HepG2 (cell line): ENCODE data around the gene TRIM66. TPM values are rescaled to one million over a fixed set of nuclear protein-coding genes. Genes with fewer than 3 reads are reported as not detected.
A peak's percentile ranks its signal among the peaks of the same experiment; 100 is the strongest.

ENCODE experiments used
- ATAC-seq: fragments of 200-7000 bp; cut with Tn5 transposase; 3 replicates; pipeline ENCODE4 v1.9.1; 2020; ENCODE audit warnings: mild to moderate bottlenecking, moderate library complexity
- BruUV-seq: library from RNA; stranded (reverse); fragments of 400-500 nt; replicated peaks from 2 replicates; lab custom pipeline; 2021; lab: Mats Ljungman, UMichigan
- CTCF ChIA-PET: fragments of 300-600 bp; formaldehyde crosslinking; extraction: SDS; loops from one replicate; lab custom pipeline; 2021; ENCODE audit warnings: low total read pairs, inconsistent platforms, low intra/inter-chr PET ratio; lab: Yijun Ruan, JAX
- POLR2A ChIA-PET: fragments of 350-600 bp; sonication (Branson Sonifier 250); formaldehyde crosslinking; loops from one replicate; lab custom pipeline; 2020; ENCODE audit warnings: antibody characterized with exemption, inconsistent platforms; lab: Yijun Ruan, JAX
- DNase-seq: peaks from one replicate; pipeline ENCODE4 v3.0.0-alpha.2; 2015; ENCODE audit warnings: low spot score
- FAIRE-seq: peaks from 3 replicates; lab custom pipeline; 2011; peaks lifted over from hg19 to GRCh38; lab: Jason Lieb, UNC
- H2AFZ ChIP-seq: one replicate; pipeline ENCODE4 v1.6.1; 2011; ENCODE audit warnings: low read length, inconsistent platforms
- H3K27ac ChIP-seq: fragments of 300-600 bp; 3 replicates; pipeline ENCODE4 v1.8.0; 2011; ENCODE audit warnings: mixed run types, mild to moderate bottlenecking, mixed read lengths, low read length, inconsistent platforms; ENCODE audit not compliant: insufficient read depth; ENCODE audit errors: extremely low read length
- H3K27me3 ChIP-seq, 2 experiments: fragments of 200-600 bp in 1 of 2; 2 replicates in 1 of 2; 3 replicates in 1 of 2; pipeline versions ENCODE4 v1.6.0 to v1.8.0; 2011; ENCODE audit warnings: low read length in 2 of 2, mild to moderate bottlenecking in 2 of 2, moderate library complexity in 2 of 2, inconsistent platforms in 1 of 2; ENCODE audit not compliant: insufficient read depth in 2 of 2, control insufficient read depth in 1 of 2
- H3K36me3 ChIP-seq, 2 experiments: fragments of 200-600 bp in 1 of 2; replicated peaks in 1 of 2; 2 replicates in 1 of 2; 3 replicates in 1 of 2; pipeline versions ENCODE4 v1.5.1 to v1.8.0; 2011; ENCODE audit warnings: low read length in 2 of 2, inconsistent platforms in 1 of 2; ENCODE audit not compliant: insufficient read depth in 2 of 2, control insufficient read depth in 1 of 2
- H3K4me1 ChIP-seq: 2 replicates; pipeline ENCODE4 v1.5.1; 2012; ENCODE audit warnings: low read length, inconsistent platforms; ENCODE audit not compliant: insufficient read depth
- H3K4me2 ChIP-seq: 2 replicates; pipeline ENCODE4 v1.6.0; 2011; ENCODE audit warnings: low read depth, low read length, inconsistent platforms
- H3K4me3 ChIP-seq, 3 experiments: fragments of 200-600 bp in 1 of 3; sonication (generic), shearing (Covaris generic) in 1 of 3; replicated peaks in 1 of 3; 2 replicates each; pipeline ENCODE4 v1.5.1; 2011 to 2016; ENCODE audit warnings: low read length in 3 of 3, inconsistent platforms in 2 of 3, low read depth in 2 of 3, mild to moderate bottlenecking in 2 of 3, control low read depth in 1 of 3, mixed read lengths in 1 of 3; ENCODE audit not compliant: insufficient read depth in 1 of 3
- H3K79me2 ChIP-seq: one replicate; pipeline ENCODE4 v1.6.1; 2011; ENCODE audit warnings: low read length, inconsistent platforms; ENCODE audit not compliant: insufficient read depth
- H3K9ac ChIP-seq: 2 replicates; pipeline ENCODE4 v1.6.0; 2011; ENCODE audit warnings: mild to moderate bottlenecking, low read depth, low read length, inconsistent platforms; ENCODE audit not compliant: insufficient read depth
- H3K9me3 ChIP-seq: 2 replicates; pipeline ENCODE4 v1.5.1; 2012; ENCODE audit warnings: mild to moderate bottlenecking, low read length
- H4K20me1 ChIP-seq: 2 replicates; pipeline ENCODE4 v1.6.0; 2011; ENCODE audit warnings: inconsistent platforms, mild to moderate bottlenecking, low read length, moderate library complexity; ENCODE audit not compliant: insufficient read depth
- FOSL2 ChIP-seq: sonication (generic); formaldehyde crosslinking; IDR thresholded peaks from 2 replicates; pipeline ENCODE4 v1.4.0; 2020; ENCODE audit warnings: missing genetic modification reagents
- GABPB1 ChIP-seq: IDR thresholded peaks from 2 replicates; pipeline ENCODE4 v1.6.1; 2016; ENCODE audit warnings: mild to moderate bottlenecking, missing genetic modification reagents, moderate library complexity, missing compliant biosample characterization
- POGZ ChIP-seq: sonication (generic); formaldehyde crosslinking; IDR thresholded peaks from 2 replicates; pipeline ENCODE4 v1.4.0; 2020; ENCODE audit warnings: mild to moderate bottlenecking, missing genetic modification reagents
- SIN3A ChIP-seq: IDR thresholded peaks from 2 replicates; pipeline ENCODE4 v1.6.1; 2011; ENCODE audit warnings: low read depth, mild to moderate bottlenecking, control low read depth, low read length, borderline replicate concordance
- ZFP62 ChIP-seq: sonication (generic); formaldehyde crosslinking; IDR thresholded peaks from 2 replicates; pipeline ENCODE4 v1.4.0; 2020; ENCODE audit warnings: missing genetic modification reagents
- WGBS: methylation state at CpG from one replicate; pipeline ENCODE4 v1.1.6; 2017; ENCODE audit warnings: low lambda C conversion rate; 5-methylcytosine and 5-hydroxymethylcytosine counted together
- in situ Hi-C: cut with HindIII; loops from 2 replicates; pipeline ENCODE4 v1.10.0; 2017; ENCODE audit warnings: low pct_unique_long_range_greater_than_20kb; ENCODE audit not compliant: extremely low pct_ligation_motif_present
- intact Hi-C: fragments of 100-400 bp; cut with micrococcal nuclease; formaldehyde crosslinking; loops from one replicate; pipeline ENCODE4 v1.10.0; 2022; ENCODE audit not compliant: unreplicated experiment
- polyA plus RNA-seq, 8 experiments: library from polyadenylated mRNA; depleted of rRNA in 3 of 8; stranded (reverse) in 7 of 8; unstranded in 1 of 8; fragments of >200 nt; fragmentation: Illumina TruSeq in 4 of 8; extraction: Trizol in 4 of 8; gene quantifications; 2 replicates each; pipeline versions ENCODE4 v1.2.1 to v1.2.3, GENCODE V29; 2011 to 2016; ENCODE audit warnings: low read depth in 4 of 8, missing spikeins in 1 of 8, mixed read lengths in 1 of 8; ENCODE audit not compliant: insufficient read depth in 1 of 8
- total RNA-seq, 5 experiments: library from RNA; depleted of rRNA; stranded (reverse); fragments of >200 nt; fragmentation: Illumina TruSeq; extraction: Trizol; gene quantifications; 2 replicates each; pipeline ENCODE4 v1.2.3, GENCODE V29; 2016; ENCODE audit warnings: low read depth in 1 of 5
- TF ChIP-seq, protein P1 (sequence below): IDR thresholded peaks from 2 replicates; pipeline ENCODE4 v1.6.1; 2016; ENCODE audit warnings: low read depth, control low read depth
- TF ChIP-seq, protein P2 (sequence below): sonication (generic); formaldehyde crosslinking; IDR thresholded peaks from 2 replicates; pipeline ENCODE4 v1.5.0; 2020; ENCODE audit warnings: missing genetic modification reagents, mild to moderate bottlenecking, borderline replicate concordance
- TF ChIP-seq, protein P3 (sequence below), 2 experiments: fragments of 450-650 bp in 1 of 2; sonication (generic) in 1 of 2; formaldehyde crosslinking; IDR thresholded peaks; 2 replicates each; pipeline versions ENCODE4 v1.5.0 to v1.8.0; 2020 to 2022; ENCODE audit warnings: mild to moderate bottlenecking in 1 of 2, missing genetic modification reagents in 1 of 2
- TF ChIP-seq, protein P4 (sequence below): IDR thresholded peaks from 2 replicates; pipeline ENCODE4 v1.6.1; 2018; ENCODE audit warnings: missing genetic modification reagents, mild to moderate bottlenecking, missing compliant biosample characterization

Gene TRIM66
- total and polyA plus RNA-seq, 2 of the 13 experiments (the other 11 are each of a cell fraction or from before 2014, with no cell fraction given): 4.9 to 6.1 TPM

DNA sequence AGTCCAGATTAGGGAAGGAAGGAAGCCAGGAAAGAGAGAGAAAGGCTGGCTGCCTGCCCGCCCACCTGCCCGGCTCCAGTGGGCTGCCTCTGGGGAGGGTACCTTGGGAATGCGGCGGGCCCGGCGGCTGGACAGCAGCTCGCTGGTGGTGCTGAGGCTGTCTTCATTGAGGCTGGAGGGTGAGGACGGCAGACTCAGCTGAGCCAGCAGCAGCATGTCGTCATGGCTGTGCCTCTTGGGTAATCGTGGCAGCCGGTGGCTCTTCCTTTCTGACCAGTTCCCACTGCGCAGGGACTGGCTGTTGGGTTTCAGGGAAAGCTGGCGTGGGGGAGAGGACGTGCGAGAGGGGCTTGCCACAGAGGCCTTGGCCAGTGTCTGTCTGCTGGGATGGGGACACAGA, 33.0 kb upstream of the TRIM66 start:
- no TSS peak for BruUV-seq
- no peaks in the 10 kb centered on the region for H4K20me1 ChIP-seq
- no peak overlapping the region for H3K27ac ChIP-seq
- H3K27me3 ChIP-seq: no peaks in the 10 kb centered on the region
- peaks cover 0 to 10% of the 10 kb centered on the region in 2 experiments; a peak in 2 of 5 replicates for H3K36me3 ChIP-seq
- H3K4me2 ChIP-seq: no peak overlapping the region
- DNase-seq: no peak
- ATAC-seq: no peak
- CTCF ChIA-PET: no interaction called here
- TF ChIP-seq, protein P1, sequence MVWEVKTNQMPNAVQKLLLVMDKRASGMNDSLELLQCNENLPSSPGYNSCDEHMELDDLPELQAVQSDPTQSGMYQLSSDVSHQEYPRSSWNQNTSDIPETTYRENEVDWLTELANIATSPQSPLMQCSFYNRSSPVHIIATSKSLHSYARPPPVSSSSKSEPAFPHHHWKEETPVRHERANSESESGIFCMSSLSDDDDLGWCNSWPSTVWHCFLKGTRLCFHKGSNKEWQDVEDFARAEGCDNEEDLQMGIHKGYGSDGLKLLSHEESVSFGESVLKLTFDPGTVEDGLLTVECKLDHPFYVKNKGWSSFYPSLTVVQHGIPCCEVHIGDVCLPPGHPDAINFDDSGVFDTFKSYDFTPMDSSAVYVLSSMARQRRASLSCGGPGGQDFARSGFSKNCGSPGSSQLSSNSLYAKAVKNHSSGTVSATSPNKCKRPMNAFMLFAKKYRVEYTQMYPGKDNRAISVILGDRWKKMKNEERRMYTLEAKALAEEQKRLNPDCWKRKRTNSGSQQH (CRISPR knock-in tag): no peak
- 0 out of 2 replicates have a peak, but pooled peaks have one; percentile 10 for TF ChIP-seq GABPB1 (CRISPR knock-in tag)
- TF ChIP-seq, all 625 proteins: peak for 1
- POLR2A ChIA-PET: interaction anchor here (2.4 to 5.5 kb wide), 2 partner anchors 16 to 27 kb away, joined by 9 to 35 read pairs; no protein-coding TSS in a partner anchor
- intact Hi-C loops: no loop called here
- in situ Hi-C loops: no loop called here
- H3K4me1 ChIP-seq: peaks cover 77% of the 10 kb centered on the region
- H3K79me2 ChIP-seq: no peaks in the 10 kb centered on the region
- FAIRE-seq: no peak
- WGBS: 97% methylated on average over 9 of the region's 15 CpGs
- no peak overlapping the region for H3K4me3 ChIP-seq
- H3K9me3 ChIP-seq: no peaks in the 10 kb centered on the region
- no peak overlapping the region for H3K9ac ChIP-seq
- H2AFZ ChIP-seq: no peak overlapping the region

DNA sequence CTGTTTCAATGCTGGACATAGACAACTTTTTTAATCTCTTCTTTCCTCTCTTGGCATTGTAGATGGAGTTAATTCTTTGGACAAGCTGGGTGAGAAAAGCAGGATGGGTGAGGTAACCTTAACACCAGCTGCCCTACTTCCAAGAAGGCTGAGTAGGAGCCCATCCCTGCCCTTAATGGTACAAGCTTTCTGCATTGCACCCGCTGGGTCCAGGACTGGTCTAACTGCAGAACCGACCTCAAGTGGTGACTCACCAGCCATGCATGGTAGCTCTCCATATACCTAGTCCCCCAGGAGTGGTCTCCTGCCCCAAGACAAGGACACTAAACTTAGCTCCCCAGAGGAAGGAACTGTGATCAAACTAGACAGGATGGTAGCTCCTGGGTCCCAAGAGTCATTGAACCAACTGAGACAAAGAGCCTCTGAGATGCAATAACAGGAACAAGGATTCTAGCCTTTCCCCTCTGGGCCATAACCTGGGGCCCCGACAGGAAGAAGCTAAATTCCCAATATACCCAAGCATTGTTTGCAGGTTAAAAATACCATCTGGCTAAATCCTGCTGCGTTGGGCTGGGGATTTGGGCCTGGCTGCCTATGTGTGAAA, 32.3 kb upstream of the TRIM66 start:
- no TSS peak for BruUV-seq
- TF ChIP-seq, protein P2, sequence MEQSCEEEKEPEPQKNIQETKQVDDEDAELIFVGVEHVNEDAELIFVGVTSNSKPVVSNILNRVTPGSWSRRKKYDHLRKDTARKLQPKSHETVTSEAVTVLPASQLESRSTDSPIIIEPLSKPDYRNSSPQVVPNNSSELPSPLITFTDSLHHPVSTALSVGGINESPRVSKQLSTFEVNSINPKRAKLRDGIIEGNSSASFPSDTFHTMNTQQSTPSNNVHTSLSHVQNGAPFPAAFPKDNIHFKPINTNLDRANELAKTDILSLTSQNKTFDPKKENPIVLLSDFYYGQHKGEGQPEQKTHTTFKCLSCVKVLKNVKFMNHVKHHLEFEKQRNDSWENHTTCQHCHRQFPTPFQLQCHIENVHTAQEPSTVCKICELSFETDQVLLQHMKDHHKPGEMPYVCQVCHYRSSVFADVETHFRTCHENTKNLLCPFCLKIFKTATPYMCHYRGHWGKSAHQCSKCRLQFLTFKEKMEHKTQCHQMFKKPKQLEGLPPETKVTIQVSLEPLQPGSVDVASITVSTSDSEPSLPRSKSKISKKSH (CRISPR knock-in tag): no peak
- TF ChIP-seq SIN3A (no peak), POGZ (CRISPR knock-in tag) (no peak), ZFP62 (no peak), FOSL2 (CRISPR knock-in tag) (0 out of 2 replicates have a peak, but pooled peaks have one; percentile 36)
- TF ChIP-seq, protein P3, sequence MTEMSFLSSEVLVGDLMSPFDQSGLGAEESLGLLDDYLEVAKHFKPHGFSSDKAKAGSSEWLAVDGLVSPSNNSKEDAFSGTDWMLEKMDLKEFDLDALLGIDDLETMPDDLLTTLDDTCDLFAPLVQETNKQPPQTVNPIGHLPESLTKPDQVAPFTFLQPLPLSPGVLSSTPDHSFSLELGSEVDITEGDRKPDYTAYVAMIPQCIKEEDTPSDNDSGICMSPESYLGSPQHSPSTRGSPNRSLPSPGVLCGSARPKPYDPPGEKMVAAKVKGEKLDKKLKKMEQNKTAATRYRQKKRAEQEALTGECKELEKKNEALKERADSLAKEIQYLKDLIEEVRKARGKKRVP (CRISPR knock-in tag; IDR thresholded peaks at IDR 0.05): no peak
- TF ChIP-seq, protein P4, sequence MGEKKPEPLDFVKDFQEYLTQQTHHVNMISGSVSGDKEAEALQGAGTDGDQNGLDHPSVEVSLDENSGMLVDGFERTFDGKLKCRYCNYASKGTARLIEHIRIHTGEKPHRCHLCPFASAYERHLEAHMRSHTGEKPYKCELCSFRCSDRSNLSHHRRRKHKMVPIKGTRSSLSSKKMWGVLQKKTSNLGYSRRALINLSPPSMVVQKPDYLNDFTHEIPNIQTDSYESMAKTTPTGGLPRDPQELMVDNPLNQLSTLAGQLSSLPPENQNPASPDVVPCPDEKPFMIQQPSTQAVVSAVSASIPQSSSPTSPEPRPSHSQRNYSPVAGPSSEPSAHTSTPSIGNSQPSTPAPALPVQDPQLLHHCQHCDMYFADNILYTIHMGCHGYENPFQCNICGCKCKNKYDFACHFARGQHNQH (CRISPR knock-in tag): no peak
- ATAC-seq: no peak
- POLR2A ChIA-PET: interaction anchor here (1.1 to 5.5 kb wide), 3 partner anchors 16 to 33 kb away, joined by 3 to 35 read pairs (median 9); partner anchors contain the start of genes RPL27A and TRIM66
- H3K4me3 ChIP-seq: no peak overlapping the region
- intact Hi-C loops: no loop called here
- peaks cover 0 to 10% of the 10 kb centered on the region in 2 experiments; a peak in 2 of 5 replicates for H3K36me3 ChIP-seq
- CTCF ChIA-PET: no interaction called here
- H2AFZ ChIP-seq: no peak overlapping the region
- no peaks in the 10 kb centered on the region for H3K9me3 ChIP-seq
- no peak overlapping the region for H3K9ac ChIP-seq
- H4K20me1 ChIP-seq: no peaks in the 10 kb centered on the region
- no peaks in the 10 kb centered on the region for H3K27me3 ChIP-seq
- no peak for FAIRE-seq
- H3K27ac ChIP-seq: no peak overlapping the region
- peaks cover 69% of the 10 kb centered on the region for H3K4me1 ChIP-seq
- 92% methylated on average over 3 of the region's 4 CpGs for WGBS
- no peaks in the 10 kb centered on the region for H3K79me2 ChIP-seq
- in situ Hi-C loops: no loop called here
- 0 out of 2 replicates have a peak overlapping the region, but pooled peaks have one; percentile 27 for H3K4me2 ChIP-seq
- DNase-seq: no peak
